Keratinocyte (primary cell): Measurements from ENCODE around the gene PPP1R37. TPM values are rescaled to one million over a fixed set of nuclear protein-coding genes. Genes with fewer than 3 reads are reported as not detected.

ENCODE experiments used
- DNase-seq: peaks from one replicate; pipeline ENCODE4 v3.0.0-alpha.2; 2011; ENCODE audit warnings: low read depth, missing footprints, low spot score
- FAIRE-seq: peaks from 2 replicates; lab custom pipeline; 2011; peaks lifted over from hg19 to GRCh38; lab: Jason Lieb, UNC
- H2AFZ ChIP-seq: 2 replicates; pipeline ENCODE4 v1.6.0; 2012; ENCODE audit warnings: low read length, control low read depth, inconsistent platforms; ENCODE audit not compliant: control insufficient read depth
- H3K27ac ChIP-seq: 2 replicates; pipeline ENCODE4 v1.5.1; 2011; ENCODE audit warnings: low read length; ENCODE audit not compliant: control insufficient read depth, insufficient read depth
- H3K27me3 ChIP-seq: 3 replicates; pipeline ENCODE4 v1.6.0; 2011; ENCODE audit warnings: low read length; ENCODE audit not compliant: control insufficient read depth, insufficient read depth; ENCODE audit errors: extremely low read depth
- H3K36me3 ChIP-seq, 2 experiments: 2 replicates in 1 of 2; 3 replicates in 1 of 2; pipeline ENCODE4 v1.5.1; 2011; ENCODE audit warnings: low read length in 2 of 2, mild to moderate bottlenecking in 1 of 2; ENCODE audit not compliant: control insufficient read depth in 2 of 2, insufficient read depth in 2 of 2; ENCODE audit errors: extremely low read depth in 1 of 2
- H3K4me1 ChIP-seq: 3 replicates; pipeline ENCODE4 v1.5.1; 2011; ENCODE audit warnings: low read length; ENCODE audit not compliant: control insufficient read depth, insufficient read depth; ENCODE audit errors: extremely low read depth
- H3K4me2 ChIP-seq: 3 replicates; pipeline ENCODE4 v1.6.0; 2011; ENCODE audit warnings: low read depth, low read length; ENCODE audit not compliant: control insufficient read depth, insufficient read depth; ENCODE audit errors: extremely low read depth
- H3K4me3 ChIP-seq, 3 experiments: fragments of 200-600 bp in 1 of 3; sonication (generic) in 1 of 3; 2 replicates in 2 of 3; 3 replicates in 1 of 3; pipeline ENCODE4 v1.5.1; 2011 to 2016; ENCODE audit warnings: low read length in 3 of 3, mild to moderate bottlenecking in 3 of 3, control low read depth in 2 of 3, inconsistent platforms in 1 of 3, low read depth in 1 of 3, mixed read lengths in 1 of 3, mixed run types in 1 of 3, moderate library complexity in 1 of 3; ENCODE audit not compliant: control insufficient read depth in 2 of 3, insufficient read depth in 2 of 3; ENCODE audit errors: extremely low read depth in 1 of 3
- H3K79me2 ChIP-seq: 2 replicates; pipeline ENCODE4 v1.6.0; 2012; ENCODE audit warnings: low read length; ENCODE audit not compliant: control insufficient read depth, insufficient read depth
- H3K9ac ChIP-seq: 3 replicates; pipeline ENCODE4 v1.6.0; 2011; ENCODE audit warnings: low read length; ENCODE audit not compliant: control insufficient read depth, insufficient read depth; ENCODE audit errors: extremely low read depth
- H3K9me1 ChIP-seq: 3 replicates; pipeline ENCODE4 v1.6.0; 2011; ENCODE audit warnings: low read length; ENCODE audit not compliant: control insufficient read depth, insufficient read depth; ENCODE audit errors: extremely low read depth
- H3K9me3 ChIP-seq: 2 replicates; pipeline ENCODE4 v1.5.1; 2012; ENCODE audit warnings: low read depth, low read length; ENCODE audit not compliant: control insufficient read depth
- H4K20me1 ChIP-seq: 3 replicates; pipeline ENCODE4 v1.6.0; 2011; ENCODE audit warnings: low read length; ENCODE audit not compliant: control insufficient read depth, insufficient read depth; ENCODE audit errors: extremely low read depth
- EZH2 ChIP-seq: IDR thresholded peaks from one replicate; pipeline ENCODE4 v1.6.1; 2012; ENCODE audit warnings: inconsistent platforms, mild to moderate bottlenecking, low read length, moderate library complexity
- dilution Hi-C: fragments of 300-500 bp; cut with MboI; formaldehyde crosslinking; loops from one replicate; pipeline ENCODE4 v1.7.0; 2020; ENCODE audit warnings: low sequenced_read_pairs; ENCODE audit not compliant: extremely low pct_ligation_motif_present
- polyA plus RNA-seq, 5 experiments: library from polyadenylated mRNA; depleted of rRNA in 3 of 5; stranded (reverse) in 3 of 5; stranded (forward) in 1 of 5; unstranded in 1 of 5; fragments of >200 nt; gene quantifications; 1 replicate in 1 of 5; 2 replicates in 3 of 5; 3 replicates in 1 of 5; pipeline versions ENCODE4 v1.2.1 to v1.2.3, GENCODE V29; 2011 to 2012; ENCODE audit warnings: missing spikeins in 2 of 5, low read depth in 1 of 5, low replicate concordance in 1 of 5
- TF ChIP-seq, protein P1 (sequence below), 3 experiments: IDR thresholded peaks in 1 of 3; conservative IDR thresholded peaks in 1 of 3; optimal IDR thresholded peaks in 1 of 3; 2 replicates in 2 of 3; 3 replicates in 1 of 3; pipeline versions ENCODE3 to v1.5.1; 2011; ENCODE audit warnings: low read length in 3 of 3, mild to moderate bottlenecking in 3 of 3, moderate library complexity in 2 of 3, control low read depth in 1 of 3, inconsistent platforms in 1 of 3; ENCODE audit not compliant: insufficient read depth in 2 of 3; ENCODE audit errors: extremely low read depth in 1 of 3

PPP1R37 gene
- polyA plus RNA-seq, 1 donor (not counting 4 experiments of a cell fraction or from before 2014, with no cell fraction given) = 8.6 TPM

DNA sequence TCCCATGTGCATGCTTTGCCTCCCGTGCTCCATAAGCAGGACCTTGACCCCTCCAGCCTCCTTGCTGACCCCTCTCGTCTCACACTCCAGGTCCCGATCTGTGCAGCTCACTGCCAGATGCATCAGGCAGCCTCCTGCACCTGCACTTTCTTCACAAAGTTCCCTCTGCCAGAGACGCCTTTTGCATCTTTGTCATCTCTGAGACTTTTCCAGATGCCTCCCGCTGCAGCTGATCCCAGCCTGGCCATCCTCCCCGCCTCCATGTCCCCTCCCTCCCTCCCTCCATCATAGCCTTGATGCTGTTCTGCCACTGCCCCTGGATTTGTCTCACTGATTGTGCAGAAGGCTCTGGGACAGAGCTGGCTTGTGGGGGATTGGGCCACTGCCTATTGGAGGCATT is 29.9 kb downstream of the PPP1R37 start:
- H3K27me3 ChIP-seq = no peaks in the 10 kb centered on the region
- H3K4me2 ChIP-seq = no peak overlapping the region
- dilution Hi-C loops = no loop called here
- peaks cover 18% of the 10 kb centered on the region for H3K4me1 ChIP-seq
- H3K27ac ChIP-seq = no peak overlapping the region
- H3K9me1 ChIP-seq = peaks cover 4% of the 10 kb centered on the region
- no peak for DNase-seq
- FAIRE-seq = no peak
- H4K20me1 ChIP-seq = peaks cover 21% of the 10 kb centered on the region
- TF ChIP-seq, protein P1, sequence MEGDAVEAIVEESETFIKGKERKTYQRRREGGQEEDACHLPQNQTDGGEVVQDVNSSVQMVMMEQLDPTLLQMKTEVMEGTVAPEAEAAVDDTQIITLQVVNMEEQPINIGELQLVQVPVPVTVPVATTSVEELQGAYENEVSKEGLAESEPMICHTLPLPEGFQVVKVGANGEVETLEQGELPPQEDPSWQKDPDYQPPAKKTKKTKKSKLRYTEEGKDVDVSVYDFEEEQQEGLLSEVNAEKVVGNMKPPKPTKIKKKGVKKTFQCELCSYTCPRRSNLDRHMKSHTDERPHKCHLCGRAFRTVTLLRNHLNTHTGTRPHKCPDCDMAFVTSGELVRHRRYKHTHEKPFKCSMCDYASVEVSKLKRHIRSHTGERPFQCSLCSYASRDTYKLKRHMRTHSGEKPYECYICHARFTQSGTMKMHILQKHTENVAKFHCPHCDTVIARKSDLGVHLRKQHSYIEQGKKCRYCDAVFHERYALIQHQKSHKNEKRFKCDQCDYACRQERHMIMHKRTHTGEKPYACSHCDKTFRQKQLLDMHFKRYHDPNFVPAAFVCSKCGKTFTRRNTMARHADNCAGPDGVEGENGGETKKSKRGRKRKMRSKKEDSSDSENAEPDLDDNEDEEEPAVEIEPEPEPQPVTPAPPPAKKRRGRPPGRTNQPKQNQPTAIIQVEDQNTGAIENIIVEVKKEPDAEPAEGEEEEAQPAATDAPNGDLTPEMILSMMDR (optimal IDR thresholded peaks at IDR 0.05 in 1 of 3, IDR thresholded peaks at IDR 0.05 in 1 of 3, conservative IDR thresholded peaks at IDR 0.05 in 1 of 3; ENCODE audit: extremely low read depth in 1 of 3, insufficient read depth in 2 of 3, low read length in 3 of 3) = no peak
- no peak for TF ChIP-seq EZH2
- H3K9me3 ChIP-seq = no peaks in the 10 kb centered on the region
- H3K36me3 ChIP-seq = peaks cover 0 to 2% of the 10 kb centered on the region in 2 experiments
- H3K79me2 ChIP-seq = peaks cover 51% of the 10 kb centered on the region
- H3K9ac ChIP-seq = no peak overlapping the region
- H3K4me3 ChIP-seq = no peak overlapping the region
- no peak overlapping the region for H2AFZ ChIP-seq

DNA sequence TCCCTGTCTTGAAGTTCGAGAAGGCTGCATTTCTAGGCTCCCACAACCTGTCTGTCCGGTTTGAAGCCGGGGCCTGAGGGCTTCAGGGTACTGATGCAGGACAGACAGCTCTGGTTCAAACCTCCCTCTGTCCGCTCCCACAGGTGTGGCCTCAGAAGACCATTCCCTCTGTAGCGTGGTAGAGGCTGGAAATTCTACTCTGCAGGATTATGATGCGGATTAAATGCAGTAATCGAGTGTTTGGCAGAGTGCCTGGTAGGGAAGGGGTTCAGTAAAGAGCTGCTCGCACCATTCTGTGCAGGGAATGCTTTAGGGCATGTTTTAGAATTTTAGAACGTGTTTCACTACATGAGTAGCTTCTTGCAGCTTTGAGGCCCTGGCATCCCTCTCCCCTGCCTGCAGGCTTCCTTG is 30.5 kb downstream of the PPP1R37 start:
- H3K27ac ChIP-seq = no peak overlapping the region
- peak; percentile 67 for FAIRE-seq
- no peak for TF ChIP-seq EZH2
- TF ChIP-seq, protein P1 (optimal IDR thresholded peaks at IDR 0.05 in 1 of 3, IDR thresholded peaks at IDR 0.05 in 1 of 3, conservative IDR thresholded peaks at IDR 0.05 in 1 of 3; ENCODE audit: extremely low read depth in 1 of 3, insufficient read depth in 2 of 3, low read length in 3 of 3) = no peak
- H3K27me3 ChIP-seq = no peaks in the 10 kb centered on the region
- peaks cover 21% of the 10 kb centered on the region for H4K20me1 ChIP-seq
- DNase-seq = no peak
- no peak overlapping the region for H3K4me3 ChIP-seq
- H3K9me1 ChIP-seq = peaks cover 4% of the 10 kb centered on the region
- H3K36me3 ChIP-seq = peaks cover 2% of the 10 kb centered on the region in 2 experiments
- peaks cover 18% of the 10 kb centered on the region for H3K4me1 ChIP-seq
- H3K79me2 ChIP-seq = peaks cover 51% of the 10 kb centered on the region
- dilution Hi-C loops = no loop called here
- H3K4me2 ChIP-seq = no peak overlapping the region
- H2AFZ ChIP-seq = no peak overlapping the region
- H3K9me3 ChIP-seq = no peaks in the 10 kb centered on the region
- H3K9ac ChIP-seq = no peak overlapping the region
